GM19035 (cell line): ENCODE measurements around the gene IQCE.
"Not testable (repeated sequence)": the region's sequence is repeated elsewhere in the genome, so short reads cannot be mapped to it uniquely, and the experiment has no call there.

Source experiments
- ATAC-seq: cut with Tn5 transposase; IDR thresholded peaks from one replicate; pipeline ENCODE4 v1.9.1; 2021; ENCODE audit not compliant: unreplicated experiment

The IQCE gene

GRCh38 chr7:2598154-2598823, 39.5 kb downstream of the IQCE start:
- ATAC-seq, result no peak

GRCh38 chr7:2601065-2601464, 42.3 kb downstream of the IQCE start:
- no peak for ATAC-seq

GRCh38 chr7:2601907-2602306, 43.1 kb downstream of the IQCE start:
- no peak for ATAC-seq

- ATAC-seq, result no peak
Measured at GRCh38 chr7:2602406-2603043, 43.7 kb downstream of the IQCE start.

- ATAC-seq, result no peak
Measured at GRCh38 chr7:2603044-2603965, 44.5 kb downstream of the IQCE start.

- no peak for ATAC-seq
Measured at GRCh38 chr7:2604608-2605174, 45.9 kb downstream of the IQCE start.

GRCh38 chr7:2605608-2606538, 47.1 kb downstream of the IQCE start:
- ATAC-seq, result no peak

GRCh38 chr7:2606539-2606936, 47.8 kb downstream of the IQCE start:
- no peak for ATAC-seq

- no peak for ATAC-seq
Measured at GRCh38 chr7:2607122-2607922, 48.5 kb downstream of the IQCE start.

GRCh38 chr7:2607923-2608904, 49.4 kb downstream of the IQCE start:
- no peak for ATAC-seq

- no peak for ATAC-seq
Measured at GRCh38 chr7:2608921-2609411, 50.2 kb downstream of the IQCE start.

- ATAC-seq, result not testable (repeated sequence)
Measured at GRCh38 chr7:2609646-2610045, 50.9 kb downstream of the IQCE start.

GRCh38 chr7:2610466-2610865, 51.7 kb downstream of the IQCE start:
- ATAC-seq, result no peak

- ATAC-seq, result no peak
Measured at GRCh38 chr7:2610898-2611297, 52.1 kb downstream of the IQCE start.

- ATAC-seq, result no peak
Measured at GRCh38 chr7:2611401-2611800, 52.6 kb downstream of the IQCE start.

- ATAC-seq, result no peak
Measured at GRCh38 chr7:2611922-2612321, 53.1 kb downstream of the IQCE start.

GRCh38 chr7:2612445-2613097, 53.8 kb downstream of the IQCE start:
- ATAC-seq, result no peak
